Right lobe of liver (tissue), 4 donors: ENCODE results near the gene PEF1.

Source experiments
- POLR2A ChIP-seq: fragments of 450-650 bp; IDR thresholded peaks from one replicate; pipeline ENCODE4 v1.6.1; 2017; ENCODE audit warnings: antibody characterized with exemption, mild to moderate bottlenecking
- TF ChIP-seq, protein P1 (sequence below), 4 donors: fragments of 200-600 bp in 3 of 4; fragments of 450-650 bp in 1 of 4; IDR thresholded peaks; one replicate each; pipeline versions ENCODE4 v1.5.1 to v1.8.0; 2016 to 2022; ENCODE audit warnings: antibody characterized with exemption in 4 of 4, mild to moderate bottlenecking in 2 of 4
- donor health status: DM: no; HTN: no; CAD: no.
- donor health status: DM: no; HTN: no; CAD: no.
- donor health status: DM: no; HTN: yes; CAD: no.

- TF ChIP-seq, protein P1, sequence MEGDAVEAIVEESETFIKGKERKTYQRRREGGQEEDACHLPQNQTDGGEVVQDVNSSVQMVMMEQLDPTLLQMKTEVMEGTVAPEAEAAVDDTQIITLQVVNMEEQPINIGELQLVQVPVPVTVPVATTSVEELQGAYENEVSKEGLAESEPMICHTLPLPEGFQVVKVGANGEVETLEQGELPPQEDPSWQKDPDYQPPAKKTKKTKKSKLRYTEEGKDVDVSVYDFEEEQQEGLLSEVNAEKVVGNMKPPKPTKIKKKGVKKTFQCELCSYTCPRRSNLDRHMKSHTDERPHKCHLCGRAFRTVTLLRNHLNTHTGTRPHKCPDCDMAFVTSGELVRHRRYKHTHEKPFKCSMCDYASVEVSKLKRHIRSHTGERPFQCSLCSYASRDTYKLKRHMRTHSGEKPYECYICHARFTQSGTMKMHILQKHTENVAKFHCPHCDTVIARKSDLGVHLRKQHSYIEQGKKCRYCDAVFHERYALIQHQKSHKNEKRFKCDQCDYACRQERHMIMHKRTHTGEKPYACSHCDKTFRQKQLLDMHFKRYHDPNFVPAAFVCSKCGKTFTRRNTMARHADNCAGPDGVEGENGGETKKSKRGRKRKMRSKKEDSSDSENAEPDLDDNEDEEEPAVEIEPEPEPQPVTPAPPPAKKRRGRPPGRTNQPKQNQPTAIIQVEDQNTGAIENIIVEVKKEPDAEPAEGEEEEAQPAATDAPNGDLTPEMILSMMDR (IDR thresholded peaks at IDR 0.05), result no peak
- TF ChIP-seq POLR2A, result no peak
Observed at GRCh38 chr1:31654474-31654776, 9.7 kb upstream of the PEF1 start.
